HL-60 (cell line): ENCODE data around the gene RASA2.

Experiments
- DNase-seq, 2 experiments: peaks; one replicate each; pipeline ENCODE4 v3.0.0-alpha.2; 2010 to 2020; ENCODE audit warnings: low read depth in 1 of 2, low spot score in 1 of 2
- H3K27ac ChIP-seq: fragments of 250-450 bp; sonication (Bioruptor Pico); replicated peaks from 2 replicates; pipeline ENCODE4 v1.5.1; 2020; ENCODE audit warnings: mild to moderate bottlenecking, moderate library complexity
- H3K27me3 ChIP-seq: fragments of 250-450 bp; sonication (Bioruptor Pico); 2 replicates; pipeline ENCODE4 v1.5.1; 2021; ENCODE audit warnings: mild to moderate bottlenecking, moderate library complexity; ENCODE audit not compliant: insufficient read depth, poor library complexity, severe bottlenecking
- H3K4me3 ChIP-seq: replicated peaks from 2 replicates; pipeline ENCODE4 v1.5.1; 2011; ENCODE audit warnings: mild to moderate bottlenecking, control low read depth, low read length; ENCODE audit not compliant: insufficient read depth
- CTCF ChIP-seq: IDR thresholded peaks from one replicate; pipeline ENCODE4 v1.5.1; 2011; ENCODE audit warnings: low read length, control low read depth, inconsistent platforms; ENCODE audit not compliant: insufficient read depth
- GABPA ChIP-seq: IDR thresholded peaks from 2 replicates; pipeline ENCODE4 v1.6.1; 2012; ENCODE audit warnings: low read depth
- POLR2AphosphoS5 ChIP-seq: IDR thresholded peaks from 2 replicates; pipeline ENCODE4 v1.6.1; 2012; ENCODE audit warnings: low read depth
- SPI1 ChIP-seq: IDR thresholded peaks from 2 replicates; pipeline ENCODE4 v1.6.1; 2012; ENCODE audit warnings: low read depth, mild to moderate bottlenecking, borderline replicate concordance
- TF ChIP-seq, protein P1 (sequence below): IDR thresholded peaks from 2 replicates; pipeline ENCODE4 v1.6.1; 2012; ENCODE audit warnings: low read depth; ENCODE audit not compliant: insufficient replicate concordance

RASA2 gene

DNA sequence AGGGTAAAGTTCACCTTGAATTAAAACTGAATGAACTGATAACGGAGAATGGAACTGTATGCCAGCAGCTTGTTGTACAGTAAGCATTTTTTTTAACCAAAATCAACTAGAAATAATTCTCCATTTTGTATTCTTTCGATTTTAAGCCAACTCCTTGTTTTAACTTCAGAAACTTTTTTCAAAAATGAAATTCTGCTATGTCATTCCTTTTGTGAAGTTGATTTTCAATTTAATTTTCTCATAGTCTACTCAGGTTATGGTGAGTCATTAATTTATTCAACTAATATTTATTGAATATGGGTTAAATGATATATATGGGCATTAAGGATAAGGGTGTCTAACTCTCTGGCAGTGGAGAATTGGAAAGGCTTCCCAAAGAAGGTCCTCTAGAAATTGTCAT, 53.7 kb downstream of the RASA2 start:
- no peak overlapping the region for H3K27ac ChIP-seq
- no peak overlapping the region for H3K4me3 ChIP-seq
- TF ChIP-seq GABPA (no peak), SPI1 (no peak), POLR2AphosphoS5 (no peak), CTCF (no peak)
- TF ChIP-seq, protein P1, sequence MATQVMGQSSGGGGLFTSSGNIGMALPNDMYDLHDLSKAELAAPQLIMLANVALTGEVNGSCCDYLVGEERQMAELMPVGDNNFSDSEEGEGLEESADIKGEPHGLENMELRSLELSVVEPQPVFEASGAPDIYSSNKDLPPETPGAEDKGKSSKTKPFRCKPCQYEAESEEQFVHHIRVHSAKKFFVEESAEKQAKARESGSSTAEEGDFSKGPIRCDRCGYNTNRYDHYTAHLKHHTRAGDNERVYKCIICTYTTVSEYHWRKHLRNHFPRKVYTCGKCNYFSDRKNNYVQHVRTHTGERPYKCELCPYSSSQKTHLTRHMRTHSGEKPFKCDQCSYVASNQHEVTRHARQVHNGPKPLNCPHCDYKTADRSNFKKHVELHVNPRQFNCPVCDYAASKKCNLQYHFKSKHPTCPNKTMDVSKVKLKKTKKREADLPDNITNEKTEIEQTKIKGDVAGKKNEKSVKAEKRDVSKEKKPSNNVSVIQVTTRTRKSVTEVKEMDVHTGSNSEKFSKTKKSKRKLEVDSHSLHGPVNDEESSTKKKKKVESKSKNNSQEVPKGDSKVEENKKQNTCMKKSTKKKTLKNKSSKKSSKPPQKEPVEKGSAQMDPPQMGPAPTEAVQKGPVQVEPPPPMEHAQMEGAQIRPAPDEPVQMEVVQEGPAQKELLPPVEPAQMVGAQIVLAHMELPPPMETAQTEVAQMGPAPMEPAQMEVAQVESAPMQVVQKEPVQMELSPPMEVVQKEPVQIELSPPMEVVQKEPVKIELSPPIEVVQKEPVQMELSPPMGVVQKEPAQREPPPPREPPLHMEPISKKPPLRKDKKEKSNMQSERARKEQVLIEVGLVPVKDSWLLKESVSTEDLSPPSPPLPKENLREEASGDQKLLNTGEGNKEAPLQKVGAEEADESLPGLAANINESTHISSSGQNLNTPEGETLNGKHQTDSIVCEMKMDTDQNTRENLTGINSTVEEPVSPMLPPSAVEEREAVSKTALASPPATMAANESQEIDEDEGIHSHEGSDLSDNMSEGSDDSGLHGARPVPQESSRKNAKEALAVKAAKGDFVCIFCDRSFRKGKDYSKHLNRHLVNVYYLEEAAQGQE: no peak
- DNase-seq: no peak
- H3K27me3 ChIP-seq: no peaks in the 10 kb centered on the region

GRCh38 chr3:141542202-141542969, 55.6 kb downstream of the RASA2 start:
- Histone ChIP-seq H3K4me3 (no peak overlapping the region), H3K27me3 (no peaks in the 10 kb centered on the region), H3K27ac (no peak overlapping the region)
- TF ChIP-seq GABPA (no peak), SPI1 (no peak), POLR2AphosphoS5 (no peak), CTCF (no peak)
- TF ChIP-seq, protein P1: no peak
- DNase-seq: no peak

GRCh38 chr3:141542989-141543388, 56.2 kb downstream of the RASA2 start:
- Histone ChIP-seq H3K4me3 (no peak overlapping the region), H3K27me3 (no peaks in the 10 kb centered on the region), H3K27ac (no peak overlapping the region)
- TF ChIP-seq CTCF: no peak
- TF ChIP-seq POLR2AphosphoS5: no peak
- TF ChIP-seq, protein P1: no peak
- TF ChIP-seq GABPA: no peak
- TF ChIP-seq SPI1: no peak
- DNase-seq: no peak
